Neuronal stem cell (in vitro differentiated cells): ENCODE results near the gene MDN1.

ENCODE experiments used
- DNase-seq: peaks from one replicate; pipeline ENCODE4 v3.0.0-alpha.2; 2013; ENCODE audit warnings: low spot score
- H2AFZ ChIP-seq: one replicate; pipeline ENCODE4 v1.6.1; 2013; ENCODE audit warnings: mild to moderate bottlenecking, low read length, inconsistent platforms
- H2AK5ac ChIP-seq: 2 replicates; pipeline ENCODE4 v1.6.1; 2013; ENCODE audit warnings: low read depth, mild to moderate bottlenecking, inconsistent platforms, low read length, moderate library complexity, mixed read lengths
- H2BK120ac ChIP-seq: 2 replicates; pipeline ENCODE4 v1.6.1; 2013; ENCODE audit warnings: low read depth, mild to moderate bottlenecking, inconsistent platforms, low read length, moderate library complexity, mixed read lengths
- H2BK12ac ChIP-seq: one replicate; pipeline ENCODE4 v1.6.1; 2013; ENCODE audit warnings: low read length, inconsistent platforms
- H2BK15ac ChIP-seq: 2 replicates; pipeline ENCODE4 v1.6.1; 2013; ENCODE audit warnings: mild to moderate bottlenecking, low read length, inconsistent platforms, mixed read lengths
- H2BK5ac ChIP-seq: one replicate; pipeline ENCODE4 v1.6.1; 2013; ENCODE audit warnings: inconsistent platforms, mild to moderate bottlenecking, low read length, moderate library complexity
- H3K14ac ChIP-seq: one replicate; pipeline ENCODE4 v1.6.1; 2013; ENCODE audit warnings: low read length, inconsistent platforms
- H3K18ac ChIP-seq: 2 replicates; pipeline ENCODE4 v1.6.1; 2013; ENCODE audit warnings: low read length, inconsistent platforms
- H3K23ac ChIP-seq: 2 replicates; pipeline ENCODE4 v1.6.1; 2013; ENCODE audit warnings: low read depth, mild to moderate bottlenecking, mixed read lengths, low read length, inconsistent platforms; ENCODE audit not compliant: poor library complexity
- H3K27ac ChIP-seq: replicated peaks from 3 replicates; pipeline ENCODE4 v1.5.1; 2013; ENCODE audit warnings: low read length, inconsistent platforms
- H3K27me3 ChIP-seq, 3 experiments: 2 replicates each; pipeline ENCODE4 v1.6.1; 2013; ENCODE audit warnings: low read length in 3 of 3, mild to moderate bottlenecking in 2 of 3, inconsistent platforms in 1 of 3, low read depth in 1 of 3, mixed read lengths in 1 of 3, moderate library complexity in 1 of 3; ENCODE audit not compliant: control insufficient read depth in 3 of 3, insufficient read depth in 3 of 3
- H3K36me3 ChIP-seq, 2 donors: replicated peaks in 1 of 2; 2 replicates each; pipeline ENCODE4 v1.6.1; 2013; ENCODE audit warnings: low read length in 2 of 2; ENCODE audit not compliant: control insufficient read depth in 2 of 2, insufficient read depth in 2 of 2
- H3K4ac ChIP-seq: 2 replicates; pipeline ENCODE4 v1.6.1; 2013; ENCODE audit warnings: inconsistent platforms, mild to moderate bottlenecking, low read length, moderate library complexity
- H3K4me1 ChIP-seq, 2 donors: 1 replicate in 1 of 2; 2 replicates in 1 of 2; pipeline ENCODE4 v1.6.1; 2013; ENCODE audit warnings: low read length in 2 of 2, low read depth in 1 of 2; ENCODE audit not compliant: control insufficient read depth in 2 of 2, insufficient read depth in 1 of 2
- H3K4me2 ChIP-seq: one replicate; pipeline ENCODE4 v1.6.1; 2013; ENCODE audit warnings: mild to moderate bottlenecking, low read length, inconsistent platforms; ENCODE audit not compliant: insufficient read depth, poor library complexity, severe bottlenecking
- H3K4me3 ChIP-seq, 2 donors: 2 replicates each; pipeline ENCODE4 v1.5.1; 2013; ENCODE audit warnings: low read length in 2 of 2, mild to moderate bottlenecking in 2 of 2, inconsistent platforms in 1 of 2, moderate library complexity in 1 of 2
- H3K79me1 ChIP-seq: one replicate; pipeline ENCODE4 v1.6.1; 2013; ENCODE audit warnings: low read depth, mild to moderate bottlenecking, inconsistent platforms, low read length, moderate library complexity
- H3K9ac ChIP-seq: one replicate; pipeline ENCODE4 v1.6.1; 2013; ENCODE audit warnings: mild to moderate bottlenecking, low read depth, low read length, inconsistent platforms; ENCODE audit not compliant: poor library complexity
- H3K9me3 ChIP-seq, 2 donors: replicated peaks in 1 of 2; 2 replicates each; pipeline versions ENCODE3 to v1.6.1; 2013; ENCODE audit warnings: low read length in 2 of 2, mild to moderate bottlenecking in 2 of 2, inconsistent platforms in 1 of 2, low read depth in 1 of 2, mixed read lengths in 1 of 2, moderate library complexity in 1 of 2; ENCODE audit not compliant: control insufficient read depth in 2 of 2, insufficient read depth in 1 of 2
- H4K8ac ChIP-seq: one replicate; pipeline ENCODE4 v1.6.1; 2013; ENCODE audit warnings: low read depth, mild to moderate bottlenecking, inconsistent platforms, low read length, moderate library complexity
- H4K91ac ChIP-seq: one replicate; pipeline ENCODE4 v1.6.1; 2013; ENCODE audit warnings: low read length, low read depth, mild to moderate bottlenecking, inconsistent platforms; ENCODE audit not compliant: poor library complexity
- WGBS, 2 donors: extraction: QIAGEN DNeasy Blood & Tissue Kit; methylation state at CpG; one replicate each; pipeline ENCODE4 v1.1.7; 2013; ENCODE audit warnings: missing lambda C conversion rate in 2 of 2, mixed read lengths in 1 of 2; ENCODE audit not compliant: insufficient read length in 2 of 2, insufficient replicate concordance in 1 of 2; ENCODE audit errors: extremely low coverage in 2 of 2; 5-methylcytosine and 5-hydroxymethylcytosine counted together

MDN1 gene

GRCh38 chr6:89610149-89610642, 209.4 kb downstream of the MDN1 start:
- H4K8ac ChIP-seq = no peak overlapping the region
- H2BK5ac ChIP-seq = no peak overlapping the region
- no peak overlapping the region for H4K91ac ChIP-seq
- no peak overlapping the region for H3K23ac ChIP-seq
- DNase-seq = peak; percentile 33
- H3K4me2 ChIP-seq = no peak overlapping the region
- no peak overlapping the region for H3K9ac ChIP-seq
- no peak overlapping the region for H3K18ac ChIP-seq
- H2AK5ac ChIP-seq = no peak overlapping the region
- H3K27me3 ChIP-seq = no peaks in the 10 kb centered on the region
- no peak overlapping the region for H2BK12ac ChIP-seq
- H3K4me1 ChIP-seq = peaks cover 0 to 10% of the 10 kb centered on the region in 2 donors
- H3K4me3 ChIP-seq = no peak overlapping the region
- no peak overlapping the region for H3K14ac ChIP-seq
- H2AFZ ChIP-seq = no peak overlapping the region
- no peak overlapping the region for H2BK120ac ChIP-seq
- no peak overlapping the region for H3K27ac ChIP-seq
- WGBS, 2 donors = no CpG with 5 or more reads among the region's 11 CpGs
- H3K4ac ChIP-seq = no peak overlapping the region
- peaks cover 0 to 2% of the 10 kb centered on the region in 2 donors for H3K9me3 ChIP-seq
- no peaks in the 10 kb centered on the region for H3K79me1 ChIP-seq
- H2BK15ac ChIP-seq = no peak overlapping the region
- peaks cover 0 to 36% of the 10 kb centered on the region in 2 donors for H3K36me3 ChIP-seq

- H3K9ac ChIP-seq = no peak overlapping the region
- peaks cover 0 to 36% of the 10 kb centered on the region in 2 donors for H3K36me3 ChIP-seq
- H3K4me2 ChIP-seq = no peak overlapping the region
- H2BK15ac ChIP-seq = no peak overlapping the region
- no peak overlapping the region for H4K91ac ChIP-seq
- H2AFZ ChIP-seq = no peak overlapping the region
- H2BK120ac ChIP-seq = no peak overlapping the region
- no peak overlapping the region for H3K14ac ChIP-seq
- H2BK12ac ChIP-seq = no peak overlapping the region
- no peak overlapping the region for H3K23ac ChIP-seq
- H4K8ac ChIP-seq = no peak overlapping the region
- DNase-seq = no peak
- H3K27me3 ChIP-seq = no peaks in the 10 kb centered on the region
- no peak overlapping the region for H3K18ac ChIP-seq
- no peaks in the 10 kb centered on the region for H3K79me1 ChIP-seq
- H3K9me3 ChIP-seq = no peaks in the 10 kb centered on the region
- H3K4ac ChIP-seq = no peak overlapping the region
- no peak overlapping the region for H2AK5ac ChIP-seq
- H3K4me3 ChIP-seq = no peak overlapping the region
- peaks cover 0 to 1% of the 10 kb centered on the region in 2 donors for H3K4me1 ChIP-seq
- H3K27ac ChIP-seq = no peak overlapping the region
- H2BK5ac ChIP-seq = no peak overlapping the region
- no CpG with 5 or more reads among the region's 5 CpGs for WGBS, 2 donors
Measured at GRCh38 chr6:89605861-89606260, 213.7 kb downstream of the MDN1 start.

DNA sequence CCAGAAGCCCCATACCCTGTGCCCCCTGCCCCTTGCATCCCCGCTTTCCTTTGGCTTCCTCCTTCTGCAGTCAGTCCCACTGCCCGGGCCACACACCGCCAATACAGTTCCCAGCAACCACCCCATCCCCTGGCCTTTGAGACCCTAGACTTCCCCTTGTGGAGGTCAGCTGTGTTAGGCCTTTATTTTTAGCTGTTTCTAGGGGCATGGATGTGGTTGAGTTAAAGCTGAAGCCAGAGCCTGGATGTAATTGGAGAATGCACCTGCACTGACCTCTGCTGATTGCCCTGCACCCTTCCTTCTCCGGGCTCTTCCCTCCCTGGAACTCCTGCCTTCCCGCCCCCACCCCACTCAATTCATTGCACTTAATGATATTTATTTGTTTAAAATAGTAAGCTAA, 214.9 kb downstream of the MDN1 start:
- Histone ChIP-seq H3K4ac (no peak overlapping the region), H3K9me3 (no peaks in the 10 kb centered on the region), H3K36me3 (peaks cover 0 to 36% of the 10 kb centered on the region in 2 donors), H3K27ac (no peak overlapping the region), H2BK120ac (no peak overlapping the region), H3K9ac (no peak overlapping the region), H3K27me3 (no peaks in the 10 kb centered on the region), H2BK5ac (no peak overlapping the region), H3K14ac (peak overlapping the region; percentile 47), H2AFZ (no peak overlapping the region), H3K4me1 (peaks cover 0 to 1% of the 10 kb centered on the region in 2 donors), H3K4me2 (no peak overlapping the region), H3K79me1 (no peaks in the 10 kb centered on the region), H2AK5ac (peak overlapping the region; percentile 50), H2BK15ac (no peak overlapping the region), H3K23ac (no peak overlapping the region), H2BK12ac (no peak overlapping the region), H4K91ac (no peak overlapping the region), H4K8ac (no peak overlapping the region), H3K4me3 (no peak overlapping the region), H3K18ac (peak overlapping the region; percentile 35)
- no CpG with 5 or more reads among the region's 5 CpGs for WGBS, 2 donors
- no peak for DNase-seq

DNA sequence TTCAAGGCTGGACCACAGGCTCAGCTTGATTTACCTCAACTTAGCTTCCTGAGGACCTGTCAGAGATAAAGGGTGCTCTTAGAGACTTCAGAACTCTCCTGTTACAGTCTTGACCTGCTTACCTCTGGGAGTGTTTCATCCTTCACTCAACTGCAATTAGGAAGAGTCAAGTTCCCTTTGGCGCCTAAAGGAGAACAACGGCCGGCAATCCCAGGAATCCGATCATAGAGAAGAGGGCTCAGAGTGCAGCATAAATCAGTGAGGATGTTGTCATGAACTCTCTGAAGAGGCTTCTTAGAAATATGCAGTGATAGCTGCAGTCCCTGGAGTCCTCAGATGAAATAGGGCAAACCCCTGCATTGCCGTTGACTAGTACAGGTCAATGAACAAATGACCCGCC, 217.4 kb downstream of the MDN1 start:
- Histone ChIP-seq H3K9me3 (no peaks in the 10 kb centered on the region), H3K23ac (no peak overlapping the region), H2BK12ac (no peak overlapping the region), H2BK120ac (no peak overlapping the region), H3K27me3 (no peaks in the 10 kb centered on the region), H3K18ac (no peak overlapping the region), H4K8ac (no peak overlapping the region), H3K4me1 (peaks cover 1 to 2% of the 10 kb centered on the region in 2 donors), H2BK15ac (no peak overlapping the region), H3K79me1 (no peaks in the 10 kb centered on the region), H3K4ac (no peak overlapping the region), H3K14ac (no peak overlapping the region), H2BK5ac (no peak overlapping the region), H4K91ac (no peak overlapping the region), H3K4me3 (no peak overlapping the region), H3K36me3 (peaks cover 0 to 23% of the 10 kb centered on the region in 2 donors), H2AK5ac (no peak overlapping the region), H2AFZ (no peak overlapping the region), H3K27ac (no peak overlapping the region), H3K9ac (no peak overlapping the region), H3K4me2 (no peak overlapping the region)
- no peak for DNase-seq
- WGBS, 2 donors = no CpG with 5 or more reads among the region's 6 CpGs
